HEK293 (cell line): ENCODE data around the gene FBXO17.

Experiments
- CTCF ChIA-PET: fragments of 350-600 bp; formaldehyde crosslinking; extraction: SDS; loops from one replicate; lab custom pipeline; 2021; ENCODE audit warnings: antibody characterized with exemption; lab: Yijun Ruan, JAX
- POLR2A ChIA-PET: fragments of 300-600 bp; formaldehyde crosslinking; extraction: SDS; loops from one replicate; lab custom pipeline; 2020; ENCODE audit warnings: antibody characterized with exemption, inconsistent platforms; lab: Yijun Ruan, JAX
- H3K27ac ChIP-seq: fragments of 200-500 bp; sonication (Bioruptor generic); 2 replicates; pipeline ENCODE4 v1.5.1; 2014; ENCODE audit warnings: low read depth, low read length, control low read depth, inconsistent platforms; ENCODE audit errors: extremely low read depth
- H3K36me3 ChIP-seq, 2 experiments: fragments of 200-500 bp in 1 of 2; sonication (Bioruptor generic) in 1 of 2; 1 replicate in 1 of 2; 2 replicates in 1 of 2; pipeline ENCODE4 v1.5.1; 2014 to 2017; ENCODE audit warnings: inconsistent platforms in 2 of 2, low read length in 2 of 2; ENCODE audit not compliant: control insufficient read depth in 2 of 2, insufficient read depth in 1 of 2
- H3K4me1 ChIP-seq: fragments of 200-500 bp; sonication (Bioruptor generic); 2 replicates; pipeline ENCODE4 v1.5.1; 2014; ENCODE audit warnings: mild to moderate bottlenecking, low read length, inconsistent platforms; ENCODE audit not compliant: control insufficient read depth, insufficient read depth
- H3K4me3 ChIP-seq: 2 replicates; pipeline ENCODE4 v1.5.1; 2011; ENCODE audit warnings: low read depth, mild to moderate bottlenecking, control low read depth, low read length, moderate library complexity
- H3K9me3 ChIP-seq: fragments of 200-500 bp; sonication (Bioruptor generic); 2 replicates; pipeline ENCODE4 v1.5.1; 2014; ENCODE audit warnings: low read depth, low read length, inconsistent platforms; ENCODE audit not compliant: control insufficient read depth, insufficient read depth
- BCL11B ChIP-seq: fragments of 450-650 bp; formaldehyde crosslinking; IDR thresholded peaks from 2 replicates; pipeline ENCODE4 v1.5.1; 2016; ENCODE audit warnings: low read depth, missing biosample characterization, missing genetic modification characterization
- KLF1 ChIP-seq: fragments of 450-650 bp; formaldehyde crosslinking; IDR thresholded peaks from 2 replicates; pipeline ENCODE4 v1.5.1; 2016; ENCODE audit warnings: missing biosample characterization, missing genetic modification characterization
- SETDB1 ChIP-seq: IDR thresholded peaks from one replicate; pipeline ENCODE4 v1.6.1; 2017; ENCODE audit warnings: mild to moderate bottlenecking, low read length, moderate library complexity, mixed read lengths; ENCODE audit not compliant: insufficient read length
- ZFP41 ChIP-seq: fragments of 450-650 bp; formaldehyde crosslinking; IDR thresholded peaks from 2 replicates; pipeline ENCODE4 v1.5.1; 2016; ENCODE audit warnings: missing biosample characterization, missing genetic modification characterization, borderline replicate concordance
- ZFP69B ChIP-seq: fragments of 450-650 bp; formaldehyde crosslinking; IDR thresholded peaks from 2 replicates; pipeline ENCODE4 v1.5.1; 2016; ENCODE audit warnings: missing biosample characterization, missing genetic modification characterization
- ZNF146 ChIP-seq: fragments of 450-650 bp; formaldehyde crosslinking; IDR thresholded peaks from 2 replicates; pipeline ENCODE4 v1.5.1; 2016; ENCODE audit warnings: missing biosample characterization, missing genetic modification characterization
- ZNF654 ChIP-seq: fragments of 450-650 bp; formaldehyde crosslinking; IDR thresholded peaks from 2 replicates; pipeline ENCODE4 v1.5.1; 2016; ENCODE audit warnings: low read depth, missing biosample characterization, missing genetic modification characterization
- ZNF664 ChIP-seq: fragments of 450-650 bp; formaldehyde crosslinking; IDR thresholded peaks from 2 replicates; pipeline ENCODE4 v1.5.1; 2016; ENCODE audit warnings: missing biosample characterization, missing genetic modification characterization
- ZNF677 ChIP-seq: fragments of 450-650 bp; IDR thresholded peaks from 2 replicates; pipeline ENCODE4 v1.5.0; 2018; ENCODE audit warnings: missing biosample characterization, mild to moderate bottlenecking, missing genetic modification characterization, moderate library complexity
- ZNF843 ChIP-seq: fragments of 450-650 bp; formaldehyde crosslinking; IDR thresholded peaks from 2 replicates; pipeline ENCODE4 v1.5.1; 2016; ENCODE audit warnings: missing biosample characterization, missing genetic modification characterization
- ZSCAN16 ChIP-seq: fragments of 450-650 bp; formaldehyde crosslinking; IDR thresholded peaks from 2 replicates; pipeline ENCODE4 v1.5.1; 2016; ENCODE audit warnings: missing biosample characterization, missing genetic modification characterization
- ZSCAN23 ChIP-seq: fragments of 450-650 bp; formaldehyde crosslinking; IDR thresholded peaks from 2 replicates; pipeline ENCODE4 v1.5.1; 2016; ENCODE audit warnings: missing biosample characterization, missing genetic modification characterization
- TF ChIP-seq, protein P1 (sequence below): fragments of 450-650 bp; formaldehyde crosslinking; IDR thresholded peaks from 2 replicates; pipeline ENCODE4 v1.5.1; 2016; ENCODE audit warnings: missing biosample characterization, missing genetic modification characterization
- TF ChIP-seq, protein P2 (sequence below): fragments of 450-650 bp; formaldehyde crosslinking; IDR thresholded peaks from 2 replicates; pipeline ENCODE4 v1.5.1; 2016; ENCODE audit warnings: missing biosample characterization, missing genetic modification characterization
- TF ChIP-seq, protein P3 (sequence below): fragments of 450-650 bp; formaldehyde crosslinking; IDR thresholded peaks from 2 replicates; pipeline ENCODE4 v1.5.1; 2017; ENCODE audit warnings: missing biosample characterization, missing genetic modification characterization
- TF ChIP-seq, protein P4 (sequence below): fragments of 450-650 bp; formaldehyde crosslinking; IDR thresholded peaks from 2 replicates; pipeline ENCODE4 v1.5.1; 2016; ENCODE audit warnings: missing biosample characterization, missing genetic modification characterization, borderline replicate concordance
- TF ChIP-seq, protein P5 (sequence below): fragments of 450-650 bp; formaldehyde crosslinking; IDR thresholded peaks from 2 replicates; pipeline ENCODE4 v1.5.1; 2016; ENCODE audit warnings: missing biosample characterization, missing genetic modification characterization
- TF ChIP-seq, protein P6 (sequence below): fragments of 450-650 bp; formaldehyde crosslinking; IDR thresholded peaks from 2 replicates; pipeline ENCODE4 v1.5.0; 2017; ENCODE audit warnings: missing biosample characterization, missing genetic modification characterization, borderline replicate concordance

FBXO17 gene

DNA sequence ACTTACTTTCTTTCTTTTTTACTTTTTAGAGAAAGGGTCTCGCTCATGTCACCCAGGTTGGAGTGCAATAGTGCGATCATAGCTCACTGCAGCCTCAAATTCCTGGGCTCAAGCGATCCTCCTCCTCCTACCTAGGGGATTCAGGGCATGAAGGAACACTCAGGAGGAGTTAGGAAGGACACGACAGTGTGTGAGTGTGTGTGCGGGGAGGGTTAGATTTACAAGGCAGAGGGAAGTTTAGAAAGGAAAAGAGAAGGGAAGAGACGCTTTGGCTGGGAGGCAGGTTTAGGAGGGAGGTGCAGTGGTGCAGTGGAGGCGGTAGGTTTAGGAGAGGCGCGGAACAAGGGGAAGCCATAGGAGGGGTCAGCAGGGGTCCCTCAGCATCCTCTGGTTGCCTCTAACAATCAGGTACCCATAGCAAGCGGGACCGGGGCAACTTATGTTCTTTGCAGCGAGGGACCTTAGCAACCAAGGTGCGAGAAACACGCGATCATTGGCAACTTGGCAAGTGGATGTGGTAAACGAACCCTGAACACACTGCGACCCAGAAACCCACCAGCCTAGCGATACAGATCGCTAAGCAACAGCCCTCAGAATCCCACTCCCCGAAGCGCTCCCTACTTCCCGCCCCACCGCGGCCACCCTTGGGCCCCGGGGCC, 76.6 kb downstream of the FBXO17 start (continued):
- TF ChIP-seq, protein P1, sequence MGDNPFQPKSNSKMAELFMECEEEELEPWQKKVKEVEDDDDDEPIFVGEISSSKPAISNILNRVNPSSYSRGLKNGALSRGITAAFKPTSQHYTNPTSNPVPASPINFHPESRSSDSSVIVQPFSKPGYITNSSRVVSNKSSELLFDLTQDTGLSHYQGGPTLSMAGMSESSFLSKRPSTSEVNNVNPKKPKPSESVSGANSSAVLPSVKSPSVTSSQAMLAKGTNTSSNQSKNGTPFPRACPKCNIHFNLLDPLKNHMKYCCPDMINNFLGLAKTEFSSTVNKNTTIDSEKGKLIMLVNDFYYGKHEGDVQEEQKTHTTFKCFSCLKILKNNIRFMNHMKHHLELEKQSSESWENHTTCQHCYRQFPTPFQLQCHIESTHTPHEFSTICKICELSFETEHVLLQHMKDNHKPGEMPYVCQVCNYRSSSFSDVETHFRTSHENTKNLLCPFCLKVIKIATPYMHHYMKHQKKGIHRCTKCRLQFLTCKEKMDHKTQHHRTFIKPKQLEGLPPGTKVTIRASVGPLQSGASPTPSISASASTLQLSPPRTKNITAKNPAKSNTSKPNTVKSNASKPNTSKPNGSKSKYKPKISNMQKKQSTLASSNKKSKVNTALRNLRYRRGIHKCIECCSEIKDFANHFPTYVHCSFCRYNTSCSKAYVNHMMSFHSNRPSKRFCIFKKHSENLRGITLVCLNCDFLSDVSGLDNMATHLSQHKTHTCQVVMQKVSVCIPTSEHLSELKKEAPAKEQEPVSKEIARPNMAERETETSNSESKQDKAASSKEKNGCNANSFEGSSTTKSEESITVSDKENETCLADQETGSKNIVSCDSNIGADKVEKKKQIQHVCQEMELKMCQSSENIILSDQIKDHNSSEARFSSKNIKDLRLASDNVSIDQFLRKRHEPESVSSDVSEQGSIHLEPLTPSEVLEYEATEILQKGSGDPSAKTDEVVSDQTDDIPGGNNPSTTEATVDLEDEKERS, result no peak
- TF ChIP-seq, protein P2, sequence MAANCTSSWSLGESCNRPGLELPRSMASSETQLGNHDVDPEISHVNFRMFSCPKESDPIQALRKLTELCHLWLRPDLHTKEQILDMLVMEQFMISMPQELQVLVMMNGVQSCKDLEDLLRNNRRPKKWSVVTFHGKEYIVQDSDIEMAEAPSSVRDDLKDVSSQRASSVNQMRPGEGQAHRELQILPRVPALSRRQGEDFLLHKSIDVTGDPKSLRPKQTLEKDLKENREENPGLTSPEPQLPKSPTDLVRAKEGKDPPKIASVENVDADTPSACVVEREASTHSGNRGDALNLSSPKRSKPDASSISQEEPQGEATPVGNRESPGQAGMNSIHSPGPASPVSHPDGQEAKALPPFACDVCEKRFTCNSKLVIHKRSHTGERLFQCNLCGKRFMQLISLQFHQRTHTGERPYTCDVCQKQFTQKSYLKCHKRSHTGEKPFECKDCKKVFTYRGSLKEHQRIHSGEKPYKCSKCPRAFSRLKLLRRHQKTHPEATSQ (tag by site-specific recombination), result 0 out of 2 replicates have a peak, but pooled peaks have one; percentile 94
- no peak for TF ChIP-seq ZNF654 (tag by site-specific recombination)
- TF ChIP-seq ZSCAN23 (tag by site-specific recombination), result no peak; the same call in 1 of the 2 replicates
- no peak for TF ChIP-seq ZFP41 (tag by site-specific recombination)
- TF ChIP-seq SETDB1, result no peak
- TF ChIP-seq ZNF146 (tag by site-specific recombination), result peak; percentile 42; the same call in 1 of the 2 replicates
- TF ChIP-seq BCL11B, result peak; percentile 34; the same call in 1 of the 2 replicates
- peak; percentile 64; the same call in 1 of the 2 replicates for TF ChIP-seq ZFP69B (tag by site-specific recombination)
- TF ChIP-seq, protein P3, sequence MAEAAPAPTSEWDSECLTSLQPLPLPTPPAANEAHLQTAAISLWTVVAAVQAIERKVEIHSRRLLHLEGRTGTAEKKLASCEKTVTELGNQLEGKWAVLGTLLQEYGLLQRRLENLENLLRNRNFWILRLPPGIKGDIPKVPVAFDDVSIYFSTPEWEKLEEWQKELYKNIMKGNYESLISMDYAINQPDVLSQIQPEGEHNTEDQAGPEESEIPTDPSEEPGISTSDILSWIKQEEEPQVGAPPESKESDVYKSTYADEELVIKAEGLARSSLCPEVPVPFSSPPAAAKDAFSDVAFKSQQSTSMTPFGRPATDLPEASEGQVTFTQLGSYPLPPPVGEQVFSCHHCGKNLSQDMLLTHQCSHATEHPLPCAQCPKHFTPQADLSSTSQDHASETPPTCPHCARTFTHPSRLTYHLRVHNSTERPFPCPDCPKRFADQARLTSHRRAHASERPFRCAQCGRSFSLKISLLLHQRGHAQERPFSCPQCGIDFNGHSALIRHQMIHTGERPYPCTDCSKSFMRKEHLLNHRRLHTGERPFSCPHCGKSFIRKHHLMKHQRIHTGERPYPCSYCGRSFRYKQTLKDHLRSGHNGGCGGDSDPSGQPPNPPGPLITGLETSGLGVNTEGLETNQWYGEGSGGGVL (tag by site-specific recombination), result peak; percentile 92
- peak; percentile 51; the same call in 1 of the 2 replicates for TF ChIP-seq ZSCAN16
- TF ChIP-seq ZNF664, result no peak
- no peak for TF ChIP-seq ZNF677 (tag by site-specific recombination)
- no peak for TF ChIP-seq KLF1 (tag by site-specific recombination)
- TF ChIP-seq ZNF843, result no peak; the same call in 1 of the 2 replicates

DNA sequence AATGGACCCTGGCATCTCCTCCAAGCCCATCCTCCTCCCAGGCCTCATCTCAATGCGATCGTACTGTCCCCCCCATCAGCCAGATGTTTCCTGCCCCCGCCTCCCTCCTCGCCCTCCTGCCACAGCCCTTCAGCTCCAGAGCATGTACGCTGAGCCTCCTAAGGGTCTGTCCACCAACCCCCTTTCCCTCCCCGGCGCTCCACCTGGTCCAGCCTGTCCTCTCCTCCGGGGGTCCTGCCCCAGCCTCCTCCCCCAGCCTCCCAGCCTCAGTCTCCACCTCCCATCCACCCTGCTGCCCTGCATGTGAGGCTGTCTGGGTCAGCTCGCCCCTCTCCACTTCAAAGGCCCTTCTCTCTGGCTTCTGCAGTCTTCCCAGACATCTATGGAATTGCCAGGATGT, 80.6 kb downstream of the FBXO17 start:
- CTCF ChIA-PET, result interaction anchor here (0.7 to 3.2 kb wide), 3 partner anchors 34 to 492 kb away, joined by 3 to 7 read pairs (median 5); partner anchors contain the start of gene FAM98C
- TF ChIP-seq, protein P4, sequence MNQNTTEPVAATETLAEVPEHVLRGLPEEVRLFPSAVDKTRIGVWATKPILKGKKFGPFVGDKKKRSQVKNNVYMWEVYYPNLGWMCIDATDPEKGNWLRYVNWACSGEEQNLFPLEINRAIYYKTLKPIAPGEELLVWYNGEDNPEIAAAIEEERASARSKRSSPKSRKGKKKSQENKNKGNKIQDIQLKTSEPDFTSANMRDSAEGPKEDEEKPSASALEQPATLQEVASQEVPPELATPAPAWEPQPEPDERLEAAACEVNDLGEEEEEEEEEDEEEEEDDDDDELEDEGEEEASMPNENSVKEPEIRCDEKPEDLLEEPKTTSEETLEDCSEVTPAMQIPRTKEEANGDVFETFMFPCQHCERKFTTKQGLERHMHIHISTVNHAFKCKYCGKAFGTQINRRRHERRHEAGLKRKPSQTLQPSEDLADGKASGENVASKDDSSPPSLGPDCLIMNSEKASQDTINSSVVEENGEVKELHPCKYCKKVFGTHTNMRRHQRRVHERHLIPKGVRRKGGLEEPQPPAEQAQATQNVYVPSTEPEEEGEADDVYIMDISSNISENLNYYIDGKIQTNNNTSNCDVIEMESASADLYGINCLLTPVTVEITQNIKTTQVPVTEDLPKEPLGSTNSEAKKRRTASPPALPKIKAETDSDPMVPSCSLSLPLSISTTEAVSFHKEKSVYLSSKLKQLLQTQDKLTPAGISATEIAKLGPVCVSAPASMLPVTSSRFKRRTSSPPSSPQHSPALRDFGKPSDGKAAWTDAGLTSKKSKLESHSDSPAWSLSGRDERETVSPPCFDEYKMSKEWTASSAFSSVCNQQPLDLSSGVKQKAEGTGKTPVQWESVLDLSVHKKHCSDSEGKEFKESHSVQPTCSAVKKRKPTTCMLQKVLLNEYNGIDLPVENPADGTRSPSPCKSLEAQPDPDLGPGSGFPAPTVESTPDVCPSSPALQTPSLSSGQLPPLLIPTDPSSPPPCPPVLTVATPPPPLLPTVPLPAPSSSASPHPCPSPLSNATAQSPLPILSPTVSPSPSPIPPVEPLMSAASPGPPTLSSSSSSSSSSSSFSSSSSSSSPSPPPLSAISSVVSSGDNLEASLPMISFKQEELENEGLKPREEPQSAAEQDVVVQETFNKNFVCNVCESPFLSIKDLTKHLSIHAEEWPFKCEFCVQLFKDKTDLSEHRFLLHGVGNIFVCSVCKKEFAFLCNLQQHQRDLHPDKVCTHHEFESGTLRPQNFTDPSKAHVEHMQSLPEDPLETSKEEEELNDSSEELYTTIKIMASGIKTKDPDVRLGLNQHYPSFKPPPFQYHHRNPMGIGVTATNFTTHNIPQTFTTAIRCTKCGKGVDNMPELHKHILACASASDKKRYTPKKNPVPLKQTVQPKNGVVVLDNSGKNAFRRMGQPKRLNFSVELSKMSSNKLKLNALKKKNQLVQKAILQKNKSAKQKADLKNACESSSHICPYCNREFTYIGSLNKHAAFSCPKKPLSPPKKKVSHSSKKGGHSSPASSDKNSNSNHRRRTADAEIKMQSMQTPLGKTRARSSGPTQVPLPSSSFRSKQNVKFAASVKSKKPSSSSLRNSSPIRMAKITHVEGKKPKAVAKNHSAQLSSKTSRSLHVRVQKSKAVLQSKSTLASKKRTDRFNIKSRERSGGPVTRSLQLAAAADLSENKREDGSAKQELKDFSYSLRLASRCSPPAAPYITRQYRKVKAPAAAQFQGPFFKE (tag by site-specific recombination), result no peak
- TF ChIP-seq, protein P5, sequence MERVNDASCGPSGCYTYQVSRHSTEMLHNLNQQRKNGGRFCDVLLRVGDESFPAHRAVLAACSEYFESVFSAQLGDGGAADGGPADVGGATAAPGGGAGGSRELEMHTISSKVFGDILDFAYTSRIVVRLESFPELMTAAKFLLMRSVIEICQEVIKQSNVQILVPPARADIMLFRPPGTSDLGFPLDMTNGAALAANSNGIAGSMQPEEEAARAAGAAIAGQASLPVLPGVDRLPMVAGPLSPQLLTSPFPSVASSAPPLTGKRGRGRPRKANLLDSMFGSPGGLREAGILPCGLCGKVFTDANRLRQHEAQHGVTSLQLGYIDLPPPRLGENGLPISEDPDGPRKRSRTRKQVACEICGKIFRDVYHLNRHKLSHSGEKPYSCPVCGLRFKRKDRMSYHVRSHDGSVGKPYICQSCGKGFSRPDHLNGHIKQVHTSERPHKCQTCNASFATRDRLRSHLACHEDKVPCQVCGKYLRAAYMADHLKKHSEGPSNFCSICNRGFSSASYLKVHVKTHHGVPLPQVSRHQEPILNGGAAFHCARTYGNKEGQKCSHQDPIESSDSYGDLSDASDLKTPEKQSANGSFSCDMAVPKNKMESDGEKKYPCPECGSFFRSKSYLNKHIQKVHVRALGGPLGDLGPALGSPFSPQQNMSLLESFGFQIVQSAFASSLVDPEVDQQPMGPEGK (tag by site-specific recombination), result no peak
- TF ChIP-seq, protein P6, sequence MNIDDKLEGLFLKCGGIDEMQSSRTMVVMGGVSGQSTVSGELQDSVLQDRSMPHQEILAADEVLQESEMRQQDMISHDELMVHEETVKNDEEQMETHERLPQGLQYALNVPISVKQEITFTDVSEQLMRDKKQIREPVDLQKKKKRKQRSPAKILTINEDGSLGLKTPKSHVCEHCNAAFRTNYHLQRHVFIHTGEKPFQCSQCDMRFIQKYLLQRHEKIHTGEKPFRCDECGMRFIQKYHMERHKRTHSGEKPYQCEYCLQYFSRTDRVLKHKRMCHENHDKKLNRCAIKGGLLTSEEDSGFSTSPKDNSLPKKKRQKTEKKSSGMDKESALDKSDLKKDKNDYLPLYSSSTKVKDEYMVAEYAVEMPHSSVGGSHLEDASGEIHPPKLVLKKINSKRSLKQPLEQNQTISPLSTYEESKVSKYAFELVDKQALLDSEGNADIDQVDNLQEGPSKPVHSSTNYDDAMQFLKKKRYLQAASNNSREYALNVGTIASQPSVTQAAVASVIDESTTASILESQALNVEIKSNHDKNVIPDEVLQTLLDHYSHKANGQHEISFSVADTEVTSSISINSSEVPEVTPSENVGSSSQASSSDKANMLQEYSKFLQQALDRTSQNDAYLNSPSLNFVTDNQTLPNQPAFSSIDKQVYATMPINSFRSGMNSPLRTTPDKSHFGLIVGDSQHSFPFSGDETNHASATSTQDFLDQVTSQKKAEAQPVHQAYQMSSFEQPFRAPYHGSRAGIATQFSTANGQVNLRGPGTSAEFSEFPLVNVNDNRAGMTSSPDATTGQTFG (tag by site-specific recombination), result 0 out of 2 replicates have a peak, but pooled peaks have one; percentile 10

More for the DNA sequence above, 80.6 kb downstream of the FBXO17 start:
- no peaks in the 10 kb centered on the region for H3K9me3 ChIP-seq
- H3K27ac ChIP-seq, result no peak overlapping the region
- H3K4me3 ChIP-seq, result no peak overlapping the region
- peaks cover 8 to 12% of the 10 kb centered on the region in 2 experiments for H3K36me3 ChIP-seq
- POLR2A ChIA-PET, result no interaction called here
- peaks cover 13% of the 10 kb centered on the region for H3K4me1 ChIP-seq
